NCI-H1092 (cell line): ENCODE results near the gene RTN4RL1.
"Not testable (repeated sequence)": the region's sequence is repeated elsewhere in the genome, so short reads cannot be mapped to it uniquely, and the experiment has no call there.

Experiments used
- DNase-seq: peaks from one replicate; lab custom pipeline; 2025; lab: John Stamatoyannopoulos, UW

RTN4RL1 gene

DNA sequence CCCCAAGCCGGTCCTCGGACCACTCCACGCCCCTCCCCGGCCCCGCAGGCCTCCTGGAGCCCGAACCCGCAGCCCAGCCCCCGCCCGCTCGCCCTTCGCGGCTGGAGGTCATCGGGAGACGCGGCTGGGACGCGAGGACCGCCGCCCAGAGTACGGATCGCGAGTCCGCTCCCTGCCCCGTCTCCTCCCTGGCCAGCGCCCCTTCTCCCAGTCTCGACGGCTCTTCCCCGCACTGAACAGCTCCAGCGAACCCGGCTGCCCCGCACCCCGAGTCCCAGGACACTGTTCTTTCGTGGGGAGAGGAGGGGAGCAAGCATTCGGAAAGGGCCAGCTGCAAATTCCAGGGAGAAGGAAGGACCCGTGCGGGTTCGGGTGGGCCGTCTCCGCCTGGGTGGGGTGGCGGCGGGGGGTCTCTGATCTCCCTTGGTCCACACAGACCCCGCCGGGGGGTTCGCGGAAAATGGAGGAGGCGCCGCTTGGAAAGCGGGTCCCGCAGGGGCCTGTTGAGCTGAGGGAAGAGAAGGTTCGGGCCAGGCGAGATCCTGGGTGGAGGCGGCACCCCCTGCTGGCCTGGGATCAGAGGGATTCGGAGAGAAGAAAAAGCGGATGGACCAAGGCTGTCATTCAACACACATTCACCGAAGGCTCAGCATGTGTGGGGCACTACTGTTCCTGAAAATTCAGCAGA is 632 bp upstream of the RTN4RL1 start:
- peak; percentile 63 for DNase-seq

GRCh38 chr17:2024572-2025219 is 438 bp downstream of the RTN4RL1 start:
- no peak for DNase-seq

DNA sequence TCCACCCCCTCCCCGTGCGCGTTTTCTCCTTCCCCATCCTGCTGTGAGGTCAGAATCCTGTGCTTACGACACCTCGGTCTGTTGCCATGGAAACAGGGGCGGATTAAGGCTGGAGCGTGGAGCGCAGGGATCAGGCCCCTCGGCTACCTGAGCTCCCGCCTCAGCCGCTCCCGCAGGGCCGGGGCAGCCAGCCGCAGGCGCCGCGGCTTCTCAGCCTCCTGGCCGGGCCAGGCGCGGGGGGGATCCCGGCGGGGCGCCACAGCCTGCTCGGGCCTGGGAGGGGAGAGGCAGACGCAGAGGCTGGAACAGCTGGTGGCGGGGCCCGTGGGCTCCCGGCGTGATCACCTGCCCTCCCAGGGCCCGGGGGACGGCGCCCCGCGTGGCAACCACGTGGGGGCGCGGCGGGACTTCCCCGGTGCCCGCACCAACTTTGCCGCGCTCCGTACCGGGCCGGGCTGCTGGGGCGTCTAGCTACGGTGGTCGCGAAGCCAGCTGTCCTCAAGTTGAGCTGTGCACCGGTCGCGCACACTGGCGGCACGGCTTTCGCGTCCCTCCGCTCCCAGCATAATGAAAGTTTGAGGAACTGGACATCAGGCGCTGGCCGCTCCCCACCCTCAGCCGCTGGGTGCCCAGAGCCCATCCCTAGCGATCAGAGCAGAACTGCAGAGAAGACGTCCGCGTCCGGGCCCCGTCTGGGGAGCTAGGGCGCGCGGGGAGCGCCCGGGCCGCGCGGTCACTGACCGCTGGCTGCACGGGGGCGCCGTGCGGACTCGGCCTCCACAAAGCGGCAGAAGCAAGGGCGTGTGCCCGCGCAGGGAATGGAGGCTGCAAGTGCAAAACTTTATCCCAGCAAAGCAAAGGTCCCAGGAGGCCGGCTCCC is 1.2 kb downstream of the RTN4RL1 start:
- peak; percentile 17 for DNase-seq

- DNase-seq, result no peak
These were observed 1.9 kb downstream of the RTN4RL1 start for GRCh38 chr17:2023256-2023655.

GRCh38 chr17:2022647-2023240 is 2.4 kb downstream of the RTN4RL1 start:
- DNase-seq, result no peak

- DNase-seq, result no peak
These were observed 4.4 kb downstream of the RTN4RL1 start for GRCh38 chr17:2020721-2021120.

GRCh38 chr17:2019723-2020122 is 5.4 kb downstream of the RTN4RL1 start:
- DNase-seq, result no peak

- DNase-seq, result peak; percentile 38
These were observed 6.2 kb downstream of the RTN4RL1 start for GRCh38 chr17:2018716-2019510.

GRCh38 chr17:2017274-2017941 is 7.7 kb downstream of the RTN4RL1 start:
- no peak for DNase-seq

GRCh38 chr17:2016494-2016893 is 8.6 kb downstream of the RTN4RL1 start:
- no peak for DNase-seq

DNA sequence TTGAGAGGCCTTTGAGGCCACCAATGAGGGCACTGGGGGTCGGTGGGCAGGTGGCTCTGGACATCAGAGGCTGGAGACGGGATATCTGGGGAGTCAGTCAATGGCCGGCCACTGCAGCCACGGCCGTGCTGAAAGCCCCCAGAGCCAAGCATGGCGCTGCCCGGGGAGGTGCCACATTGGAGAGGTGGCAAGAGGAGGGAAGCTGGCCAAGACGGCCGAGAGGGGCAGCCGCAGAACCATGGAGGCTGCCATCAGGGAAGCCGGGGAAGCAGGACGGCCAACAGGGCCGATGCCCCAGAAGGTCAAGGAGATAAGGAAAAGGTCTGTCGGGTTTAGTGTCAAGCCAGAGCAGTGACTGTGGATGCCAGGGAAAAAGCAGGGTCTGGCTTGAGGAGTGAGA is 9.8 kb downstream of the RTN4RL1 start:
- no peak for DNase-seq

- no peak for DNase-seq
These were observed 11.2 kb downstream of the RTN4RL1 start for GRCh38 chr17:2013994-2014317.

DNA sequence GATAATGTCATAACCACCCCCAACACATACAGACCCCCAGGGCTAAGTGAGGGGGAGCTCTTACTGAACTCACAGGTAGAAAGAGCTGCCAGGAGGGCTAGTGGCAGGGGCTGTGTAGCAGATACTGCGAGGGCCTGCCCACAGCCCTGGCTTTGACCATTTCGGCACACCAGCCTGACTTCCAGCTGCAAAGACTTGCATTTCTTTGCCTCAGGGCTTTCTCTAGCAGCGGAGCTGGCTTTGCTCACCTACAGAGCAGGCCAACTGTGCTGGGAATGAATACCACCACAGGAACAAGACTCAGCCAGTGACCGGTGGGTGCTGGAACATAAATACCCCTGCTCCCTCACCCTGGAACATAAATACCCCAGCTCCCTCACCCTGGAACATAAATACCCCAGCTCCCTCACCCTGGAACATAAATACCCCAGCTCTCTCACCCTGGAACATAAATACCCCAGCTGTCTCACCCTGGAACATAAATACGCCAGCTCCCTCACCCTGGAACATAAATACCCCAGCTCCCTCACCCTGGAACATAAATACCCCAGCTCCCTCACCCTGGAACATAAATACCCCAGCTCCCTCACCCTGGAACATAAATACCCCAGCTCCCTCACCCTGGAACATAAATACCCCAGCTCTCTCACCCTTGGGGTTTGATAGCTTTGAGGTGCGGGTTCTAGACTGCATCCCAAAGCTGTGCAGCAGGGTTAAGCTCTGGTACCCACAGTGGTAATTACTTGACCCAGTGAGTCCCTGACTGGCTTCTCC is 11.7 kb downstream of the RTN4RL1 start:
- not testable (repeated sequence) for DNase-seq

GRCh38 chr17:2012499-2012898 is 12.6 kb downstream of the RTN4RL1 start:
- DNase-seq, result no peak

GRCh38 chr17:2011411-2012371 is 13.4 kb downstream of the RTN4RL1 start:
- DNase-seq, result no peak

DNA sequence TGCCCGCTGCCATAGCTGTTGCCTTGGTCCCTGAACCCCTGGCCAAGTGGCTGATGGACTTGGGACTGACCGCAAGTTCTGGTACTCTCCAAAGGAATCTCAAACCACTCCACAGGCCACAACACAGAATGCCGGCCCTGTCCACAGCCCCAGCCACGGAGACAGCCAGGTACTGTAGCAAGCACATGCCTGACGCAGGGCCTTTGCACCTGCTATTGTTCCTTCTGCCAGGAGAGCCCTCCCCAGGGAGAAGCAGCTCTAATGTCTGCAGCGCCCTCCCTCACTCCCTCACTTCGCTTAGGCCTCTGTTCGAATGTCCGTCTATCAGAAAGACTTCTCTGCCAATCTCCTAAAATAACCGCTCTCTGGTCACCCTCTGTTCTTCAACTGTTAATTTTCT is 15.4 kb downstream of the RTN4RL1 start:
- no peak for DNase-seq

- no peak for DNase-seq
These were observed 16.6 kb downstream of the RTN4RL1 start for GRCh38 chr17:2008332-2009126.

- no peak for DNase-seq
These were observed 20.6 kb downstream of the RTN4RL1 start for GRCh38 chr17:2004435-2004952.
